PC-9 (cell line): ENCODE data around the gene CRYGN. TPM values are rescaled to one million over a fixed set of nuclear protein-coding genes. Genes with fewer than 3 reads are reported as not detected.

Source experiments
- BruUV-seq: library from RNA; stranded (reverse); fragments of 400-500 nt; replicated peaks from 2 replicates; lab custom pipeline; 2021; lab: Mats Ljungman, UMichigan
- CTCF ChIA-PET: fragments of 300-600 bp; sonication (Branson Sonifier 250); formaldehyde crosslinking; loops from one replicate; lab custom pipeline; 2022; ENCODE audit warnings: antibody characterized with exemption; lab: Charles Lee
- POLR2A ChIA-PET: fragments of 300-600 bp; sonication (Branson Sonifier 250); formaldehyde crosslinking; loops from one replicate; lab custom pipeline; 2022; ENCODE audit warnings: antibody characterized with exemption; ENCODE audit not compliant: unreplicated experiment; lab: Charles Lee
- DNase-seq, 2 experiments: peaks; one replicate each; pipeline versions ENCODE4 v3.0.0 to v3.0.0-alpha.2; 2015 to 2022; ENCODE audit warnings: mixed read lengths in 1 of 2
- H2AFZ ChIP-seq: fragments of 200-600 bp; sonication (generic); 2 replicates; pipeline ENCODE4 v1.8.1; 2017; ENCODE audit warnings: antibody characterized with exemption
- H3F3A ChIP-seq: fragments of 200-600 bp; sonication (generic); 2 replicates; pipeline ENCODE4 v1.8.1; 2017; ENCODE audit warnings: antibody characterized with exemption, mild to moderate bottlenecking, low read depth; ENCODE audit not compliant: insufficient read depth
- H3K27ac ChIP-seq: fragments of 200-600 bp; sonication (generic); 2 replicates; pipeline ENCODE4 v1.6.1; 2016; ENCODE audit warnings: mixed run types
- H3K27me3 ChIP-seq: fragments of 200-600 bp; sonication (generic); 2 replicates; pipeline ENCODE4 v1.6.1; 2016; ENCODE audit warnings: low read depth, mixed run types; ENCODE audit not compliant: insufficient read depth
- H3K36me3 ChIP-seq: fragments of 200-600 bp; sonication (generic); 2 replicates; pipeline ENCODE4 v1.6.1; 2016; ENCODE audit warnings: low read depth, mixed run types
- H3K4me1 ChIP-seq: fragments of 200-600 bp; sonication (generic); replicated peaks from 2 replicates; pipeline ENCODE4 v1.6.1; 2016; ENCODE audit warnings: mixed run types; ENCODE audit not compliant: insufficient read depth
- H3K4me2 ChIP-seq: fragments of 200-600 bp; sonication (generic); 2 replicates; pipeline ENCODE4 v1.6.1; 2017; ENCODE audit warnings: mixed run types
- H3K4me3 ChIP-seq: fragments of 200-600 bp; sonication (generic); 2 replicates; pipeline ENCODE4 v1.6.1; 2016; ENCODE audit warnings: mixed run types
- H3K79me2 ChIP-seq: fragments of 200-600 bp; sonication (generic); 2 replicates; pipeline ENCODE4 v1.6.1; 2017; ENCODE audit warnings: low read depth, mixed run types
- H3K9me2 ChIP-seq: fragments of 200-600 bp; sonication (generic); 2 replicates; pipeline ENCODE4 v1.8.1; 2017; ENCODE audit warnings: mild to moderate bottlenecking; ENCODE audit not compliant: insufficient read depth
- H3K9me3 ChIP-seq: fragments of 200-600 bp; sonication (generic); 2 replicates; pipeline ENCODE4 v1.8.1; 2016; ENCODE audit warnings: low read depth; ENCODE audit not compliant: insufficient read depth
- H4K20me1 ChIP-seq: fragments of 200-600 bp; sonication (generic); 2 replicates; pipeline ENCODE4 v1.8.1; 2017; ENCODE audit not compliant: insufficient read depth
- EZH2 ChIP-seq: fragments of 200-600 bp; sonication (generic); IDR thresholded peaks from 2 replicates; pipeline ENCODE4 v1.8.0; 2017; ENCODE audit warnings: antibody characterized with exemption, low read depth
- intact Hi-C: fragments of 100-400 bp; cut with micrococcal nuclease; formaldehyde crosslinking; loops from one replicate; pipeline ENCODE4 v1.10.0; 2022; ENCODE audit not compliant: unreplicated experiment
- total RNA-seq: library from RNA; stranded (reverse); gene quantifications from 2 replicates; pipeline ENCODE4 v1.2.3, GENCODE V29; 2021
- TF ChIP-seq, protein P1 (sequence below): fragments of 200-600 bp; sonication (generic); conservative IDR thresholded peaks from 2 replicates; pipeline ENCODE4 v1.6.1; 2017; ENCODE audit warnings: mixed run types, antibody characterized with exemption, mild to moderate bottlenecking, moderate library complexity

Gene CRYGN
- total RNA-seq, 1 experiment from 2014 or later, result 1.0 TPM

GRCh38 chr7:151399305-151399601, 40.7 kb downstream of the CRYGN start:
- H3K9me2 ChIP-seq, result no peaks in the 10 kb centered on the region
- no TSS peak for BruUV-seq
- POLR2A ChIA-PET, result no interaction called here
- no peaks in the 10 kb centered on the region for H3K36me3 ChIP-seq
- no peaks in the 10 kb centered on the region for H3K27me3 ChIP-seq
- peaks cover 15% of the 10 kb centered on the region for H3K4me1 ChIP-seq
- CTCF ChIA-PET, result no interaction called here
- DNase-seq, result no peak
- no peak overlapping the region for H3K4me3 ChIP-seq
- peaks cover 6% of the 10 kb centered on the region; the same call in 1 of the 2 replicates for H3F3A ChIP-seq
- H3K27ac ChIP-seq, result no peak overlapping the region
- no peaks in the 10 kb centered on the region for H3K79me2 ChIP-seq
- no peak for TF ChIP-seq EZH2
- H4K20me1 ChIP-seq, result no peaks in the 10 kb centered on the region
- no peak overlapping the region for H2AFZ ChIP-seq
- H3K4me2 ChIP-seq, result no peak overlapping the region
- 0 out of 2 replicates have a peak, but pooled peaks cover 4% of the 10 kb centered on the region for H3K9me3 ChIP-seq
- intact Hi-C loops, result no loop called here

GRCh38 chr7:151398446-151399304, 41.3 kb downstream of the CRYGN start:
- ChIA-PET CTCF (no interaction called here), POLR2A (interaction anchor here (0.6 kb wide), 1 partner anchor 25 kb away, joined by 25 read pairs; no protein-coding TSS in a partner anchor)
- Histone ChIP-seq H3K27ac (no peak overlapping the region), H3F3A (peaks cover 6% of the 10 kb centered on the region; the same call in 1 of the 2 replicates), H3K79me2 (no peaks in the 10 kb centered on the region), H3K36me3 (no peaks in the 10 kb centered on the region), H3K9me2 (no peaks in the 10 kb centered on the region), H3K9me3 (0 out of 2 replicates have a peak, but pooled peaks cover 4% of the 10 kb centered on the region), H4K20me1 (no peaks in the 10 kb centered on the region), H3K4me1 (peaks cover 9% of the 10 kb centered on the region), H3K4me2 (no peak overlapping the region), H3K27me3 (no peaks in the 10 kb centered on the region), H2AFZ (no peak overlapping the region), H3K4me3 (no peak overlapping the region)
- intact Hi-C loops, result no loop called here
- BruUV-seq, result no TSS peak
- TF ChIP-seq, protein P1, sequence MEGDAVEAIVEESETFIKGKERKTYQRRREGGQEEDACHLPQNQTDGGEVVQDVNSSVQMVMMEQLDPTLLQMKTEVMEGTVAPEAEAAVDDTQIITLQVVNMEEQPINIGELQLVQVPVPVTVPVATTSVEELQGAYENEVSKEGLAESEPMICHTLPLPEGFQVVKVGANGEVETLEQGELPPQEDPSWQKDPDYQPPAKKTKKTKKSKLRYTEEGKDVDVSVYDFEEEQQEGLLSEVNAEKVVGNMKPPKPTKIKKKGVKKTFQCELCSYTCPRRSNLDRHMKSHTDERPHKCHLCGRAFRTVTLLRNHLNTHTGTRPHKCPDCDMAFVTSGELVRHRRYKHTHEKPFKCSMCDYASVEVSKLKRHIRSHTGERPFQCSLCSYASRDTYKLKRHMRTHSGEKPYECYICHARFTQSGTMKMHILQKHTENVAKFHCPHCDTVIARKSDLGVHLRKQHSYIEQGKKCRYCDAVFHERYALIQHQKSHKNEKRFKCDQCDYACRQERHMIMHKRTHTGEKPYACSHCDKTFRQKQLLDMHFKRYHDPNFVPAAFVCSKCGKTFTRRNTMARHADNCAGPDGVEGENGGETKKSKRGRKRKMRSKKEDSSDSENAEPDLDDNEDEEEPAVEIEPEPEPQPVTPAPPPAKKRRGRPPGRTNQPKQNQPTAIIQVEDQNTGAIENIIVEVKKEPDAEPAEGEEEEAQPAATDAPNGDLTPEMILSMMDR, result no peak
- TF ChIP-seq EZH2, result no peak
- DNase-seq, result no peak

DNA sequence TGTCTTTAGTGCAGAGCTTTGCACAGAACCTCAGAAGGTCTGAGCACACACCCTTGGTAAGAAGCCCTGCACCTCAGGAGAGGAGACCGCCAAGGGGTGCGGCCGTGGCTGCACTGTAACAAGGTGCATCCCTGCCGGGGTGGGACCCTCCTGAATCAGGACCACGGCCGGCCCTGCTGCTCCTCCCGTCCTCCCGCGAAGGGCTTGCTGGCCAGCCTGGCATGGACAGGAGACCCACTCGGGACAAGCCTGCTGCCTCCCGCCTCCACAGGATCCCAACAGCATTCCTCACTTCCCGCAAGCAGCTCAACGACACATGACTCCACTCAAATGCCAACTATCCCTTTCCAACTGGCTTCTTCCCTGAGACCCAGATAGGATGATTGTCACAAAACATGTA, 42.9 kb downstream of the CRYGN start:
- no peaks in the 10 kb centered on the region for H3K27me3 ChIP-seq
- DNase-seq, result no peak
- no peak overlapping the region for H3K4me3 ChIP-seq
- 0 out of 2 replicates have a peak, but pooled peaks cover 4% of the 10 kb centered on the region for H3K9me3 ChIP-seq
- H3K36me3 ChIP-seq, result no peaks in the 10 kb centered on the region
- CTCF ChIA-PET, result no interaction called here
- H3F3A ChIP-seq, result peaks cover 6% of the 10 kb centered on the region; the same call in 1 of the 2 replicates
- intact Hi-C loops, result no loop called here
- H4K20me1 ChIP-seq, result no peaks in the 10 kb centered on the region
- TF ChIP-seq, protein P1, result no peak
- no peak for TF ChIP-seq EZH2
- no peaks in the 10 kb centered on the region for H3K79me2 ChIP-seq
- no peak overlapping the region for H3K27ac ChIP-seq
- H3K4me1 ChIP-seq, result no peaks in the 10 kb centered on the region
- POLR2A ChIA-PET, result no interaction called here
- no peaks in the 10 kb centered on the region for H3K9me2 ChIP-seq
- H2AFZ ChIP-seq, result no peak overlapping the region
- no peak overlapping the region for H3K4me2 ChIP-seq
- BruUV-seq, result no TSS peak
